Activated CD8-positive, alpha-beta T cell treated with anti-CD3 and anti-CD28 coated beads for 36 hours (primary cell): ENCODE data around the gene GET4. TPM values are rescaled to one million over a fixed set of nuclear protein-coding genes. Genes with fewer than 3 reads are reported as not detected.

Experiments used
- ATAC-seq: fragments of 200-7000 bp; cut with Tn5 transposase; one replicate; pipeline ENCODE4 v1.10.0; 2021; ENCODE audit warnings: mild to moderate bottlenecking, moderate library complexity
- CTCF ChIA-PET: fragments of 350-600 bp; sonication (Branson Sonifier 250); formaldehyde crosslinking; loops from one replicate; lab custom pipeline; 2021; ENCODE audit warnings: antibody characterized with exemption; lab: Charles Lee
- POLR2A ChIA-PET: fragments of 350-600 bp; sonication (Branson Sonifier 250); formaldehyde crosslinking; loops from one replicate; lab custom pipeline; 2021; ENCODE audit warnings: antibody characterized with exemption; lab: Charles Lee
- DNase-seq: peaks from one replicate; pipeline ENCODE4 v3.0.0-alpha.2; 2020
- H3K27ac Mint-ChIP-seq: one replicate; pipeline ENCODE4 v1.8.0; 2021; ENCODE audit warnings: mild to moderate bottlenecking, mixed read lengths
- H3K27me3 Mint-ChIP-seq: one replicate; pipeline ENCODE4 v1.8.0; 2021; ENCODE audit warnings: mixed read lengths
- H3K36me3 Mint-ChIP-seq: one replicate; pipeline ENCODE4 v1.8.0; 2021; ENCODE audit warnings: low read depth, mixed read lengths
- H3K4me1 Mint-ChIP-seq: one replicate; pipeline ENCODE4 v1.8.0; 2021; ENCODE audit warnings: low read depth, mixed read lengths
- H3K4me3 Mint-ChIP-seq: one replicate; pipeline ENCODE4 v1.8.0; 2021; ENCODE audit warnings: mild to moderate bottlenecking, moderate library complexity, mixed read lengths
- H3K9me3 Mint-ChIP-seq: one replicate; pipeline ENCODE4 v1.8.0; 2021; ENCODE audit warnings: mixed read lengths
- CTCF ChIP-seq: fragments of 200-600 bp; IDR thresholded peaks from one replicate; pipeline ENCODE4 v1.8.0; 2022; ENCODE audit warnings: antibody characterized with exemption, mild to moderate bottlenecking
- intact Hi-C: fragments of 100-400 bp; cut with micrococcal nuclease; formaldehyde crosslinking; loops from one replicate; pipeline ENCODE4 v1.10.0; 2022
- total RNA-seq, 2 experiments: library from RNA; stranded (reverse); gene quantifications; one replicate each; pipeline ENCODE4 v1.2.3, GENCODE V29; 2021

The GET4 gene
- total RNA-seq, 2 experiments from 2014 or later, result 20.6 to 31.9 TPM

GRCh38 chr7:885261-885892, 9.0 kb downstream of the GET4 start:
- DNase-seq (no peak), ATAC-seq (no peak)
- H3K36me3 Mint-ChIP-seq, result peaks cover 5% of the 10 kb centered on the region
- intact Hi-C loops, result no loop called here
- ChIA-PET CTCF (no interaction called here), POLR2A (interaction anchor here (0.9 kb wide), 1 partner anchor 54 kb away, joined by 3 read pairs; no protein-coding TSS in a partner anchor)
- no peak overlapping the region for H3K27ac Mint-ChIP-seq
- no peak for TF ChIP-seq CTCF
- peaks cover 22% of the 10 kb centered on the region for H3K4me1 Mint-ChIP-seq
- H3K4me3 Mint-ChIP-seq, result no peak overlapping the region
- H3K27me3 Mint-ChIP-seq, result no peaks in the 10 kb centered on the region
- no peaks in the 10 kb centered on the region for H3K9me3 Mint-ChIP-seq

GRCh38 chr7:885893-886625, 9.7 kb downstream of the GET4 start:
- DNase-seq (no peak), ATAC-seq (no peak)
- no peaks in the 10 kb centered on the region for H3K9me3 Mint-ChIP-seq
- intact Hi-C loops, result no loop called here
- H3K36me3 Mint-ChIP-seq, result peaks cover 10% of the 10 kb centered on the region
- H3K27ac Mint-ChIP-seq, result no peak overlapping the region
- H3K4me1 Mint-ChIP-seq, result peaks cover 19% of the 10 kb centered on the region
- ChIA-PET CTCF (no interaction called here), POLR2A (interaction anchor here (0.9 kb wide), 1 partner anchor 54 kb away, joined by 3 read pairs; no protein-coding TSS in a partner anchor)
- no peak overlapping the region for H3K4me3 Mint-ChIP-seq
- TF ChIP-seq CTCF, result no peak
- H3K27me3 Mint-ChIP-seq, result no peaks in the 10 kb centered on the region

- H3K27ac Mint-ChIP-seq, result no peak overlapping the region
- intact Hi-C loops, result no loop called here
- TF ChIP-seq CTCF, result no peak
- CTCF ChIA-PET, result no interaction called here
- no peaks in the 10 kb centered on the region for H3K9me3 Mint-ChIP-seq
- H3K36me3 Mint-ChIP-seq, result peaks cover 10% of the 10 kb centered on the region
- no peaks in the 10 kb centered on the region for H3K27me3 Mint-ChIP-seq
- no peak for ATAC-seq
- DNase-seq, result no peak
- peaks cover 16% of the 10 kb centered on the region for H3K4me1 Mint-ChIP-seq
- no peak overlapping the region for H3K4me3 Mint-ChIP-seq
- POLR2A ChIA-PET, result interaction anchor here (0.6 to 0.9 kb wide), 2 partner anchors 55 to 82 kb away, joined by 3 read pairs; no protein-coding TSS in a partner anchor
Measured at GRCh38 chr7:886626-887487, 10.5 kb downstream of the GET4 start.

GRCh38 chr7:887488-887820, 11.1 kb downstream of the GET4 start:
- POLR2A ChIA-PET, result interaction anchor here (0.6 kb wide), 1 partner anchor 81 kb away, joined by 3 read pairs; no protein-coding TSS in a partner anchor
- intact Hi-C loops, result no loop called here
- peaks cover 15% of the 10 kb centered on the region for H3K4me1 Mint-ChIP-seq
- H3K27me3 Mint-ChIP-seq, result no peaks in the 10 kb centered on the region
- no peak overlapping the region for H3K27ac Mint-ChIP-seq
- TF ChIP-seq CTCF, result no peak
- CTCF ChIA-PET, result no interaction called here
- ATAC-seq (no peak), DNase-seq (no peak)
- H3K36me3 Mint-ChIP-seq, result peaks cover 15% of the 10 kb centered on the region
- H3K4me3 Mint-ChIP-seq, result no peak overlapping the region
- no peaks in the 10 kb centered on the region for H3K9me3 Mint-ChIP-seq
